PC-9 (cell line): ENCODE data around the gene NHS.

Experiments used
- EZH2 ChIP-seq: fragments of 200-600 bp; sonication (generic); IDR thresholded peaks from 2 replicates; pipeline ENCODE4 v1.8.0; 2017; ENCODE audit warnings: antibody characterized with exemption, low read depth
- TF ChIP-seq, protein P1 (sequence below): fragments of 200-600 bp; sonication (generic); conservative IDR thresholded peaks from 2 replicates; pipeline ENCODE4 v1.6.1; 2017; ENCODE audit warnings: mixed run types, antibody characterized with exemption, mild to moderate bottlenecking, moderate library complexity

DNA sequence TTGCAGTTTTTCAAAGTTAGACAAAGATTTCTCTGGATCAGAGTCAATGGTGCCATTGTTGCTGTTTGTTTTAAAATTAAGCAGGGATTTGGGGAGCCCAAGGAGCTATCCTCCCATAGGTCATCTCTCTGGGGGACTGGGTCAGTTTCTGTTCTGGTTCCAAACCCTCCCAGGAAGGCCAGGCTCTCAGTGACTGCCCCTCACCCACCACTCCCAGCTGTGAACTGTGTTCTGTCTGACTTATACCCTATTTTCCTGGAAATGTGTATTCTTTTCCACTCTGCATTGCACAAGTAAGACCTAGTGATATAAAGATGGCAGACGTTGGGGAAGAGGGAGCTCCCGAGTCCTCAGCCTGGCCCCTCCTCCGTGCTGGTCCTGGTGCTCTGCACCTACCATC, 65.8 kb downstream of the NHS start:
- TF ChIP-seq, protein P1, sequence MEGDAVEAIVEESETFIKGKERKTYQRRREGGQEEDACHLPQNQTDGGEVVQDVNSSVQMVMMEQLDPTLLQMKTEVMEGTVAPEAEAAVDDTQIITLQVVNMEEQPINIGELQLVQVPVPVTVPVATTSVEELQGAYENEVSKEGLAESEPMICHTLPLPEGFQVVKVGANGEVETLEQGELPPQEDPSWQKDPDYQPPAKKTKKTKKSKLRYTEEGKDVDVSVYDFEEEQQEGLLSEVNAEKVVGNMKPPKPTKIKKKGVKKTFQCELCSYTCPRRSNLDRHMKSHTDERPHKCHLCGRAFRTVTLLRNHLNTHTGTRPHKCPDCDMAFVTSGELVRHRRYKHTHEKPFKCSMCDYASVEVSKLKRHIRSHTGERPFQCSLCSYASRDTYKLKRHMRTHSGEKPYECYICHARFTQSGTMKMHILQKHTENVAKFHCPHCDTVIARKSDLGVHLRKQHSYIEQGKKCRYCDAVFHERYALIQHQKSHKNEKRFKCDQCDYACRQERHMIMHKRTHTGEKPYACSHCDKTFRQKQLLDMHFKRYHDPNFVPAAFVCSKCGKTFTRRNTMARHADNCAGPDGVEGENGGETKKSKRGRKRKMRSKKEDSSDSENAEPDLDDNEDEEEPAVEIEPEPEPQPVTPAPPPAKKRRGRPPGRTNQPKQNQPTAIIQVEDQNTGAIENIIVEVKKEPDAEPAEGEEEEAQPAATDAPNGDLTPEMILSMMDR: no peak
- TF ChIP-seq EZH2: no peak
